Astrocyte (in vitro differentiated cells and primary cell): Measurements from ENCODE around the gene GDPD4. TPM values are rescaled to one million over a fixed set of nuclear protein-coding genes. Genes with fewer than 3 reads are reported as not detected.

Experiments
- DNase-seq: peaks from one replicate; pipeline ENCODE4 v3.0.0-alpha.2; 2010; ENCODE audit warnings: low read depth
- FAIRE-seq: peaks from 2 replicates; lab custom pipeline; 2011; peaks lifted over from hg19 to GRCh38; lab: Jason Lieb, UNC
- H2AFZ ChIP-seq: 2 replicates; pipeline ENCODE4 v1.6.0; 2012; ENCODE audit warnings: low read depth, low read length, inconsistent platforms
- H3K27ac ChIP-seq: 2 replicates; pipeline ENCODE4 v1.5.1; 2011; ENCODE audit warnings: low read depth, low read length, inconsistent platforms
- H3K27me3 ChIP-seq: 2 replicates; pipeline ENCODE4 v1.6.0; 2011; ENCODE audit warnings: low read length, inconsistent platforms; ENCODE audit not compliant: insufficient read depth
- H3K36me3 ChIP-seq: 2 replicates; pipeline ENCODE4 v1.5.1; 2011; ENCODE audit warnings: low read length, inconsistent platforms; ENCODE audit not compliant: insufficient read depth
- H3K4me1 ChIP-seq: 2 replicates; pipeline ENCODE4 v1.5.1; 2011; ENCODE audit warnings: low read length, inconsistent platforms; ENCODE audit not compliant: insufficient read depth
- H3K4me2 ChIP-seq: 2 replicates; pipeline ENCODE4 v1.6.0; 2012; ENCODE audit warnings: low read length, inconsistent platforms
- H3K4me3 ChIP-seq: 2 replicates; pipeline ENCODE4 v1.5.1; 2011; ENCODE audit warnings: low read depth, mild to moderate bottlenecking, low read length, inconsistent platforms; ENCODE audit not compliant: insufficient read depth
- H3K79me2 ChIP-seq: 2 replicates; pipeline ENCODE4 v1.6.0; 2012; ENCODE audit warnings: mild to moderate bottlenecking, low read length, inconsistent platforms; ENCODE audit not compliant: insufficient read depth
- H3K9ac ChIP-seq: 2 replicates; pipeline ENCODE4 v1.6.0; 2012; ENCODE audit warnings: mild to moderate bottlenecking, low read length, inconsistent platforms
- H3K9me3 ChIP-seq: 2 replicates; pipeline ENCODE4 v1.5.1; 2012; ENCODE audit warnings: low read depth, mild to moderate bottlenecking, low read length, inconsistent platforms; ENCODE audit not compliant: insufficient read depth
- H4K20me1 ChIP-seq: 2 replicates; pipeline ENCODE4 v1.6.0; 2012; ENCODE audit warnings: low read length, inconsistent platforms; ENCODE audit not compliant: insufficient read depth
- H3K27ac Mint-ChIP-seq: one replicate; pipeline ENCODE4 v1.8.0; 2021; ENCODE audit warnings: mild to moderate bottlenecking, mixed read lengths; ENCODE audit not compliant: unreplicated experiment
- H3K27me3 Mint-ChIP-seq: one replicate; pipeline ENCODE4 v1.8.0; 2021; ENCODE audit warnings: low read depth, mixed read lengths; ENCODE audit not compliant: unreplicated experiment
- H3K36me3 Mint-ChIP-seq: one replicate; pipeline ENCODE4 v1.8.0; 2021; ENCODE audit warnings: low read depth, mixed read lengths; ENCODE audit not compliant: unreplicated experiment
- H3K4me1 Mint-ChIP-seq: one replicate; pipeline ENCODE4 v1.8.0; 2021; ENCODE audit warnings: low read depth, mixed read lengths; ENCODE audit not compliant: unreplicated experiment
- H3K4me3 Mint-ChIP-seq: one replicate; pipeline ENCODE4 v1.8.0; 2021; ENCODE audit warnings: mild to moderate bottlenecking, moderate library complexity, mixed read lengths; ENCODE audit not compliant: unreplicated experiment
- H3K9me3 Mint-ChIP-seq: one replicate; pipeline ENCODE4 v1.8.0; 2021; ENCODE audit warnings: mild to moderate bottlenecking, mixed read lengths; ENCODE audit not compliant: unreplicated experiment
- CTCF ChIP-seq: IDR thresholded peaks from 2 replicates; pipeline ENCODE4 v1.5.1; 2011; ENCODE audit warnings: low read depth, mild to moderate bottlenecking, inconsistent platforms, low read length, moderate library complexity; ENCODE audit not compliant: insufficient read depth
- EZH2 ChIP-seq: IDR thresholded peaks from 2 replicates; pipeline ENCODE4 v1.6.1; 2012; ENCODE audit warnings: mild to moderate bottlenecking, low read length, inconsistent platforms; ENCODE audit not compliant: insufficient read depth
- total RNA-seq: library from RNA; stranded (reverse); gene quantifications from 2 replicates; pipeline ENCODE4 v1.2.1, GENCODE V29; 2021

GDPD4 gene
- total RNA-seq, 1 donor from 2014 or later, result not detected

GRCh38 chr11:77278595-77279506, 22.6 kb downstream of the GDPD4 start:
- Histone ChIP-seq H3K79me2 (no peaks in the 10 kb centered on the region), H3K27ac (no peak overlapping the region), H3K4me3 (no peak overlapping the region), H3K4me1 (no peaks in the 10 kb centered on the region), H3K27me3 (no peaks in the 10 kb centered on the region), H4K20me1 (no peaks in the 10 kb centered on the region), H3K36me3 (no peaks in the 10 kb centered on the region), H3K4me2 (no peak overlapping the region), H3K9me3 (no peaks in the 10 kb centered on the region), H2AFZ (peak overlapping the region; percentile 21), H3K9ac (no peak overlapping the region)
- no peak overlapping the region for H3K27ac Mint-ChIP-seq
- peaks cover 5% of the 10 kb centered on the region for H3K4me1 Mint-ChIP-seq
- DNase-seq, result peak; percentile 42
- H3K36me3 Mint-ChIP-seq, result no peaks in the 10 kb centered on the region
- H3K27me3 Mint-ChIP-seq, result peaks cover 8% of the 10 kb centered on the region
- TF ChIP-seq EZH2 (no peak), CTCF (no peak)
- peak; percentile 60 for FAIRE-seq
- H3K4me3 Mint-ChIP-seq, result no peak overlapping the region
- H3K9me3 Mint-ChIP-seq, result no peaks in the 10 kb centered on the region

GRCh38 chr11:77276271-77276670, 25.2 kb downstream of the GDPD4 start:
- no peak for TF ChIP-seq CTCF
- Mint-ChIP-seq H3K27ac (no peak overlapping the region), H3K27me3 (peaks cover 12% of the 10 kb centered on the region), H3K4me3 (no peak overlapping the region), H3K9me3 (peaks cover 2% of the 10 kb centered on the region), H3K36me3 (no peaks in the 10 kb centered on the region), H3K4me1 (peaks cover 5% of the 10 kb centered on the region)
- Histone ChIP-seq H3K9ac (no peak overlapping the region), H3K4me2 (no peak overlapping the region), H4K20me1 (no peaks in the 10 kb centered on the region), H3K4me3 (no peak overlapping the region), H3K36me3 (no peaks in the 10 kb centered on the region), H3K79me2 (no peaks in the 10 kb centered on the region), H3K4me1 (no peaks in the 10 kb centered on the region), H3K9me3 (no peaks in the 10 kb centered on the region), H3K27ac (no peak overlapping the region), H3K27me3 (no peaks in the 10 kb centered on the region), H2AFZ (no peak overlapping the region)
- FAIRE-seq (no peak), DNase-seq (peak; percentile 28)

DNA sequence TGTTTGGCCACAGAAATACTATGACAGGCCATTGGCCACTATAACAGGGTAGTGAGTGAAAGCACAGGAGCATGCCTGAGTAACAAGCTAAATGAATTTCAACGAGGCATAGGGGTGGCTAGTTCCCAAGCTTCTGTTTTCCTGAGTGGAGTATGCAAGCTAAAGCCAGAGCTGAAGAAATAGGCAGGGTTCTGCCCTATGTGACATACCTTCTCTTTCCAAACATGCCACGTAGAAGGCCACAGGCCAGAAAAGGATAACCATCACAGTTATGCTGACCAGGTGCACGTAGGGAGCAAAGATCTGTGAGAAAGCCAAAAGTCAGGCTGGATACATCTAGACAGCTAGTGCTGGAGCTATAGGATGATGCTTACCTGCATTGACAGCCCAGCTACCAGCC, 30.6 kb downstream of the GDPD4 start:
- Mint-ChIP-seq H3K9me3 (peaks cover 2% of the 10 kb centered on the region), H3K36me3 (no peaks in the 10 kb centered on the region), H3K4me1 (peaks cover 4% of the 10 kb centered on the region), H3K27me3 (peaks cover 16% of the 10 kb centered on the region), H3K27ac (no peak overlapping the region), H3K4me3 (no peak overlapping the region)
- Histone ChIP-seq H3K9me3 (no peaks in the 10 kb centered on the region), H3K79me2 (no peaks in the 10 kb centered on the region), H3K36me3 (no peaks in the 10 kb centered on the region), H2AFZ (no peak overlapping the region), H3K4me2 (no peak overlapping the region), H3K27ac (no peak overlapping the region), H3K4me3 (no peak overlapping the region), H4K20me1 (no peaks in the 10 kb centered on the region), H3K27me3 (no peaks in the 10 kb centered on the region), H3K4me1 (peaks cover 3% of the 10 kb centered on the region), H3K9ac (no peak overlapping the region)
- DNase-seq (no peak), FAIRE-seq (no peak)
- TF ChIP-seq CTCF (no peak), EZH2 (no peak)
